SU-DHL-6 (cell line): ENCODE measurements around the gene HMGB2.

Experiments used
- H2AFZ ChIP-seq: fragments of 200-600 bp; sonication (generic); 2 replicates; pipeline ENCODE4 v1.6.1; 2014; ENCODE audit warnings: low read depth, mild to moderate bottlenecking, moderate library complexity, mixed read lengths, antibody characterized with exemption, low read length; ENCODE audit not compliant: severe bottlenecking
- H3F3A ChIP-seq: fragments of 200-600 bp; shearing (Covaris generic); 2 replicates; pipeline ENCODE4 v1.6.0; 2016; ENCODE audit warnings: antibody characterized with exemption, mild to moderate bottlenecking; ENCODE audit not compliant: insufficient read depth
- H3K27ac ChIP-seq: fragments of 200-600 bp; sonication (generic); 2 replicates; pipeline ENCODE4 v1.5.1; 2016; ENCODE audit warnings: low read depth, mild to moderate bottlenecking, low read length, moderate library complexity, mixed read lengths
- H3K27me3 ChIP-seq: fragments of 200-600 bp; sonication (generic), shearing (Covaris generic); 2 replicates; pipeline ENCODE4 v1.6.0; 2014; ENCODE audit warnings: mild to moderate bottlenecking, low read length
- H3K36me3 ChIP-seq: fragments of 200-600 bp; sonication (generic); 2 replicates; pipeline ENCODE4 v1.6.1; 2014; ENCODE audit warnings: mild to moderate bottlenecking, low read length, mixed read lengths
- H3K4me2 ChIP-seq: fragments of 300-600, 200-600 bp; shearing (Covaris generic), sonication (generic); 2 replicates; pipeline ENCODE4 v1.6.0; 2014; ENCODE audit warnings: low read length, low read depth, mild to moderate bottlenecking; ENCODE audit not compliant: poor library complexity, severe bottlenecking
- H3K4me3 ChIP-seq: fragments of 200-600 bp; sonication (generic); 2 replicates; pipeline ENCODE4 v1.5.1; 2014; ENCODE audit warnings: antibody characterized with exemption, low read length, mild to moderate bottlenecking, mixed read lengths; ENCODE audit not compliant: insufficient read depth, poor library complexity, severe bottlenecking
- H3K79me2 ChIP-seq: fragments of 200-600 bp; sonication (generic); 2 replicates; pipeline ENCODE4 v1.6.1; 2014; ENCODE audit warnings: mild to moderate bottlenecking, low read length, moderate library complexity; ENCODE audit not compliant: insufficient read depth
- H3K9ac ChIP-seq: fragments of 200-600 bp; sonication (generic); 2 replicates; pipeline ENCODE4 v1.7.0; 2014; ENCODE audit warnings: mild to moderate bottlenecking, low read length
- H3K9me2 ChIP-seq: fragments of 200-600 bp; sonication (generic); replicated peaks from 2 replicates; pipeline ENCODE4 v1.6.1; 2014; ENCODE audit warnings: low read length; ENCODE audit not compliant: insufficient read depth
- H3K9me3 ChIP-seq: fragments of 200-600 bp; sonication (generic); 2 replicates; pipeline ENCODE4 v1.6.1; 2014; ENCODE audit warnings: low read length, mixed read lengths; ENCODE audit not compliant: insufficient read depth
- H4K20me1 ChIP-seq: fragments of 200-600 bp; sonication (generic); 2 replicates; pipeline ENCODE4 v1.6.1; 2014; ENCODE audit warnings: low read depth, mild to moderate bottlenecking, antibody characterized with exemption, low read length, moderate library complexity, mixed read lengths
- CTCF ChIP-seq: fragments of 200-600 bp; sonication (generic); IDR thresholded peaks from one replicate; pipeline ENCODE4 v1.5.1; 2017; ENCODE audit warnings: antibody characterized with exemption, mild to moderate bottlenecking, low read length, moderate library complexity; ENCODE audit not compliant: insufficient read depth, poor library complexity, severe bottlenecking
- EZH2phosphoT487 ChIP-seq: fragments of 200-600 bp; sonication (generic), shearing (Covaris generic); conservative IDR thresholded peaks from 2 replicates; pipeline ENCODE4 v1.6.1; 2018; ENCODE audit warnings: mild to moderate bottlenecking, antibody characterized with exemption, low read length, moderate library complexity, mixed read lengths

HMGB2 gene

GRCh38 chr4:173367946-173368345 is 33.8 kb upstream of the HMGB2 start:
- no peaks in the 10 kb centered on the region for H3K9me2 ChIP-seq

GRCh38 chr4:173367285-173367684 is 33.1 kb upstream of the HMGB2 start:
- no peaks in the 10 kb centered on the region for H3K9me3 ChIP-seq
- peaks cover 8% of the 10 kb centered on the region for H3F3A ChIP-seq
- H3K79me2 ChIP-seq = peaks cover 9% of the 10 kb centered on the region
- no peak overlapping the region for H3K27ac ChIP-seq
- no peaks in the 10 kb centered on the region for H3K9me2 ChIP-seq
- no peaks in the 10 kb centered on the region for H4K20me1 ChIP-seq
- H3K4me2 ChIP-seq = peak overlapping the region; percentile 84
- H2AFZ ChIP-seq = no peak overlapping the region
- TF ChIP-seq EZH2phosphoT487 (no peak), CTCF (no peak)
- H3K9ac ChIP-seq = 0 out of 2 replicates have a peak overlapping the region, but pooled peaks have one; percentile 4
- H3K36me3 ChIP-seq = 0 out of 2 replicates have a peak, but pooled peaks cover 4% of the 10 kb centered on the region
- no peak overlapping the region for H3K4me3 ChIP-seq
- H3K27me3 ChIP-seq = no peaks in the 10 kb centered on the region

More at GRCh38 chr4:173367946-173368345, 33.8 kb upstream of the HMGB2 start:
- Histone ChIP-seq H3K79me2 (peaks cover 15% of the 10 kb centered on the region), H2AFZ (no peak overlapping the region), H3F3A (peaks cover 8% of the 10 kb centered on the region), H3K9me3 (no peaks in the 10 kb centered on the region), H3K4me2 (peak overlapping the region; percentile 84), H3K4me3 (no peak overlapping the region), H3K9ac (peak overlapping the region; percentile 15; the same call in 1 of the 2 replicates), H4K20me1 (no peaks in the 10 kb centered on the region), H3K36me3 (no peaks in the 10 kb centered on the region), H3K27ac (no peak overlapping the region), H3K27me3 (no peaks in the 10 kb centered on the region)
- no peak for TF ChIP-seq CTCF
- TF ChIP-seq EZH2phosphoT487 = no peak

DNA sequence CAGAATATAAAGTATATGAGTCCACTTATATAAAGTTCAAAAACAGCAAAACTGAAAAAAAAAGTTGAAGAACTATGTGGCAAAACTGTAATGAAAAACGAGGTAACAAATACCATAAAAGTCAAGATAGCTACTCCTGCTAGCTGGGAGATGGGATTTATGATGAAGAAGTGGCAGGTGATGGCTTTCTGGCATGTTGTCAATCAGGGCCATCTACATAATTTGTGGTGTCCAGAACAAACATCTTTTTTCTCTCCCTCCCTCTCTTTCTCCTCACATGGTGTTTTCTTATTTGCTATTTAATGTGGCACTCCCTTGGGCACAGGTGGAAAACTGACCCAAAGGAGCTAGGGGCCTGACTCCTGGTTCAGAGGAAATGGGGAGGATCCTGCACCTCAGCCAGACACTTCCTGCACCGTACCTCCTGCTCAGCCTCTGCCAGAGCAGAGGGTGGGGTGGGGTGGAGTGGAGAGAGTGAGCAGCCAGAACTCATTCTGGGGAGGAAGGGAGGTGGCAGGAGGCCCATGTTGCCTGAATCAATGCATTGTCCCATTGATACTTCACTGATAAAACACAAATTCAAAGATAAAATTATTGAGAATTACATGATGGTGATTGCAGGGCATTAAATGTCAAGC is 31.3 kb upstream of the HMGB2 start:
- Histone ChIP-seq H4K20me1 (no peaks in the 10 kb centered on the region), H3K4me3 (no peak overlapping the region), H3K27ac (no peak overlapping the region), H3F3A (peaks cover 7% of the 10 kb centered on the region), H2AFZ (no peak overlapping the region), H3K9me2 (no peaks in the 10 kb centered on the region), H3K9me3 (no peaks in the 10 kb centered on the region), H3K4me2 (no peak overlapping the region), H3K36me3 (0 out of 2 replicates have a peak, but pooled peaks cover 4% of the 10 kb centered on the region), H3K27me3 (no peaks in the 10 kb centered on the region), H3K79me2 (no peaks in the 10 kb centered on the region), H3K9ac (no peak overlapping the region)
- TF ChIP-seq EZH2phosphoT487 (no peak), CTCF (no peak)
